Karpas-422 (cell line): ENCODE measurements around the gene ENKD1. TPM values are rescaled to one million over a fixed set of nuclear protein-coding genes. Genes with fewer than 3 reads are reported as not detected.
A peak's percentile ranks its signal among the peaks of the same experiment; 100 is the strongest.

Source experiments
- DNase-seq: peaks from one replicate; pipeline ENCODE4 v3.0.0-alpha.2; 2015
- H2AFZ ChIP-seq: fragments of 200-600 bp; sonication (generic); 2 replicates; pipeline ENCODE4 v1.6.1; 2014; ENCODE audit warnings: antibody characterized with exemption, low read length, mixed read lengths
- H3K27ac ChIP-seq: fragments of 200-600 bp; sonication (generic); 2 replicates; pipeline ENCODE4 v1.5.1; 2014; ENCODE audit warnings: mild to moderate bottlenecking, low read length, moderate library complexity
- H3K27me3 ChIP-seq: fragments of 200-600 bp; sonication (generic); 2 replicates; pipeline ENCODE4 v1.6.1; 2014; ENCODE audit warnings: low read length, mixed read lengths
- H3K36me3 ChIP-seq: fragments of 200-600 bp; sonication (generic); 2 replicates; pipeline ENCODE4 v1.6.1; 2014; ENCODE audit warnings: low read length, mixed read lengths; ENCODE audit not compliant: insufficient read depth
- H3K4me1 ChIP-seq: fragments of 200-600 bp; sonication (generic); 2 replicates; pipeline ENCODE4 v1.6.1; 2014; ENCODE audit warnings: mild to moderate bottlenecking, low read length, mixed read lengths
- H3K4me2 ChIP-seq: fragments of 200-600 bp; sonication (generic); 2 replicates; pipeline ENCODE4 v1.6.1; 2014; ENCODE audit warnings: low read length, low read depth, mild to moderate bottlenecking; ENCODE audit not compliant: poor library complexity, severe bottlenecking
- H3K4me3 ChIP-seq: fragments of 200-600 bp; sonication (generic); 2 replicates; pipeline ENCODE4 v1.5.1; 2014; ENCODE audit warnings: mild to moderate bottlenecking, antibody characterized with exemption, low read length, mixed read lengths
- H3K79me2 ChIP-seq: fragments of 200-600 bp; sonication (generic); 2 replicates; pipeline ENCODE4 v1.6.1; 2014; ENCODE audit warnings: mild to moderate bottlenecking, low read length, mixed read lengths
- H3K9ac ChIP-seq: fragments of 200-600 bp; sonication (generic); 2 replicates; pipeline ENCODE4 v1.6.0; 2014; ENCODE audit warnings: low read length
- H3K9me2 ChIP-seq: fragments of 200-600 bp; sonication (generic), shearing (Covaris generic); replicated peaks from 2 replicates; pipeline ENCODE4 v1.6.0; 2014; ENCODE audit warnings: mild to moderate bottlenecking, low read length, moderate library complexity; ENCODE audit not compliant: insufficient read depth
- H3K9me3 ChIP-seq: fragments of 300-700, 200-600 bp; sonication (generic); 2 replicates; pipeline ENCODE4 v1.6.1; 2014; ENCODE audit warnings: low read length, mixed read lengths
- H4K20me1 ChIP-seq: fragments of 200-600 bp; sonication (generic); 2 replicates; pipeline ENCODE4 v1.6.1; 2014; ENCODE audit warnings: mild to moderate bottlenecking, antibody characterized with exemption, low read length, low read depth; ENCODE audit not compliant: insufficient read depth
- total RNA-seq: library from RNA; depleted of rRNA; stranded (reverse); fragments of >200 nt; shearing (Covaris generic); gene quantifications from 2 replicates; pipeline ENCODE4 v1.2.3, GENCODE V29; 2014; ENCODE audit warnings: low replicate concordance

ENKD1 gene
- total RNA-seq, 1 experiment from 2014 or later = 8.4 TPM

DNA sequence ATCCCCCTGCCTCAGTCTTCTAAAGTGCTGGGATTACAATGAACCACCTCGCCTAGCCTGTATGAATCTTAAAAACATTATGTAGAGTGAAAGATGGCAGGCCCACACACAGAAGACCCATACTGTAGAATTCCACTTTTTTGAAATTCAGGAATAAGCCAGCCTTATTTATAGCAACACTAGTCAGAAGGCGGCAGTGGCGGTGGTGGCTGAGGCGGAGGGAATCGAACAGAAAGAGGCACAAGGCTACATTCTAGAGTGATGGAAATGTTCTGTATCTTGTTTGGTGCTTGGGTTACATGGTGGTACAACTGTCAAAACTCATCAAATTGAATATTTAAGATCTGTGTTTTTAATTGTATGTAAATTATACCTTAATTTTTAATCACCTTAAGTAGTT, 41.2 kb upstream of the ENKD1 start:
- no peaks in the 10 kb centered on the region for H3K9me3 ChIP-seq
- peaks cover 9% of the 10 kb centered on the region; the same call in 1 of the 2 replicates for H3K36me3 ChIP-seq
- H3K27me3 ChIP-seq = no peaks in the 10 kb centered on the region
- H3K79me2 ChIP-seq = peaks cover 91% of the 10 kb centered on the region
- H3K4me1 ChIP-seq = peaks cover 37% of the 10 kb centered on the region
- H3K4me3 ChIP-seq = no peak overlapping the region
- H3K9me2 ChIP-seq = no peaks in the 10 kb centered on the region
- H3K27ac ChIP-seq = peak overlapping the region; percentile 55; the same call in 1 of the 2 replicates
- H2AFZ ChIP-seq = no peak overlapping the region
- peaks cover 10% of the 10 kb centered on the region; the same call in 1 of the 2 replicates for H4K20me1 ChIP-seq
- no peak overlapping the region for H3K4me2 ChIP-seq
- H3K9ac ChIP-seq = no peak overlapping the region
- no peak for DNase-seq

DNA sequence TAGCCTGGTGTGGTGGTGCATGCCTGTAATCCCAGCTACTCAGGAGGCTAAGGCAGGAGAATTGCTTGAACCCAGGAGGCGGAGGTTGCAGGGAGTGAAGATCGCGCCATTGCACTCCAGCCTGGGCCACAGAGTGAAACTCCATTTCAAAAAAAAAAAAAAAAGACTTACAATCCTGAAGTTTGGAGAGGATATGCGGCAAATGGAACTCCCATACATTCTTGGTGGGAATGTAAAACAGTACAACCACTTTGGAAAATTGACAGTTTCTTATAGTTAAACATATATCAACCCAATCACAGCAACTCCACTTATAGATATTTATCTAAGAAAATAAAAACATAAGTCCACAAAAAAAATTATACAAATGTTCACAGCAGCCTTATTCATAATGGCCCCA, 40.7 kb upstream of the ENKD1 start:
- Histone ChIP-seq H2AFZ (no peak overlapping the region), H3K27me3 (no peaks in the 10 kb centered on the region), H3K9me2 (no peaks in the 10 kb centered on the region), H4K20me1 (peaks cover 10% of the 10 kb centered on the region; the same call in 1 of the 2 replicates), H3K36me3 (peaks cover 9% of the 10 kb centered on the region; the same call in 1 of the 2 replicates), H3K9me3 (no peaks in the 10 kb centered on the region), H3K79me2 (peaks cover 97% of the 10 kb centered on the region), H3K4me3 (no peak overlapping the region), H3K4me2 (no peak overlapping the region), H3K4me1 (peaks cover 37% of the 10 kb centered on the region), H3K9ac (no peak overlapping the region), H3K27ac (no peak overlapping the region)
- DNase-seq = no peak

DNA sequence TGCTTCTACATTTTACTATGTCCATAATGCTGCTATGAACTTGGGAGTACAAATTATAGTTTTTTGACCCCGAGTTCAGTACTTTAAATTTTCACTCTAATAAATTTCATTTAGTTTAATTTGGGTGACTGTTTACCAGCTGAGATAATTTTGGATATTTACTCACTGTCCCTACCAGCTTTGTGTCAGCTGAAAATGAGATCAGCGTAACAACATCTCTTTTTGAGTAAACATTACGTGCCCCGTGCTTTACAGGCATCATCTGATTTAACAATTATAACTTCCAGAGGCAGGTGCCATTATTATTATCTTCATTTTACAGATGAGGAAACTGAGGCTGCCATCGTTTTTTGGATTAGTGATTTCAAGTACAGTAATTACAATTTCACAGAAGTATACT, 37.6 kb upstream of the ENKD1 start:
- no peak overlapping the region for H2AFZ ChIP-seq
- H3K4me2 ChIP-seq = no peak overlapping the region
- no peaks in the 10 kb centered on the region; the same call in 1 of the 2 replicates for H3K9me3 ChIP-seq
- peaks cover 9% of the 10 kb centered on the region for H3K36me3 ChIP-seq
- DNase-seq = no peak
- no peak overlapping the region for H3K9ac ChIP-seq
- no peaks in the 10 kb centered on the region for H3K27me3 ChIP-seq
- H3K4me1 ChIP-seq = peaks cover 18% of the 10 kb centered on the region
- peaks cover 96% of the 10 kb centered on the region for H3K79me2 ChIP-seq
- no peaks in the 10 kb centered on the region for H3K9me2 ChIP-seq
- no peak overlapping the region for H3K4me3 ChIP-seq
- peaks cover 6% of the 10 kb centered on the region; the same call in 1 of the 2 replicates for H4K20me1 ChIP-seq
- no peak overlapping the region for H3K27ac ChIP-seq

DNA sequence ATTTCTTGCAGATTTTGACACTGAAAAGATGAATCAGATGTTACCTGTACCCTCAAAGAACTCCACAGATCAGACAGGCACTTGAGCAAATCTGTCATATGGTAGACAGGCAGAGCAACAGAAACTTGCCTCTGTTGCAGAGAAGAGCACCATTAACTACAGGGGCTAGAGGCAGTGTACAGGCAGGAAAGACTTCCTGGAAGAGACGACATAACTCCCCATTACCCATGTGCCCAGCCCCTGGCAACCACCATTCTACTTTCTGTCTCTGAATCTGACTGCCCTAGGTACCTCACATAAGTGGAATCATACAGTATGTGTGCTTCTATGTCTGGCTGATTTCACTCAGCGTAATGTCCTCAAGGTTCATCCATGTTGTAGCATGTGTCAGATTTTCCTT, 37.1 kb upstream of the ENKD1 start:
- Histone ChIP-seq H2AFZ (no peak overlapping the region), H3K9ac (no peak overlapping the region), H3K27me3 (no peaks in the 10 kb centered on the region), H3K4me2 (no peak overlapping the region), H3K9me3 (no peaks in the 10 kb centered on the region; the same call in 1 of the 2 replicates), H3K27ac (no peak overlapping the region), H3K4me1 (peaks cover 13% of the 10 kb centered on the region), H3K79me2 (peaks cover 96% of the 10 kb centered on the region), H3K9me2 (no peaks in the 10 kb centered on the region), H3K4me3 (no peak overlapping the region), H4K20me1 (peaks cover 5% of the 10 kb centered on the region; the same call in 1 of the 2 replicates), H3K36me3 (peaks cover 10% of the 10 kb centered on the region)
- no peak for DNase-seq

DNA sequence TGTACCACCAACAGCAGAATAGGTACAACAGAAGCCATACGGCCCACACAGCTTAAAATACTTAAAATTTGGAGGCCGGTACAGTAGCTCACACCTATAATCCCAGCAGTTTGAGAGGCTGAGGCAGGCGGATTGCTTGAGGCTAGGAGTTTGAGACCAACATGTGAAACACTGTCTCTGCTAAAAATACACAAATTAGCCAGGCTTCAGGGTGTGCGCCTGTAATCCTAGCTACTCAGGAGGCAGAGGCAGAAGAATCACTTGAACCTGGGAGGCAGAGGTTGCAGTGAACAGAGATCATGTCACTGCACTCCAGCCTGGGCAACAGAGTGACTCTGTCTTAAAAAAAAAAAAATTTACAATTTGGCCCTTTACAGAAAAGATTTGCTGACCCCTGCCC, 35.6 kb upstream of the ENKD1 start:
- H3K27me3 ChIP-seq = no peaks in the 10 kb centered on the region
- H3K4me2 ChIP-seq = no peak overlapping the region
- H3K4me3 ChIP-seq = no peak overlapping the region
- no peak overlapping the region for H3K27ac ChIP-seq
- H3K4me1 ChIP-seq = peaks cover 8% of the 10 kb centered on the region; the same call in 1 of the 2 replicates
- no peaks in the 10 kb centered on the region for H3K9me2 ChIP-seq
- H3K9ac ChIP-seq = no peak overlapping the region
- peaks cover 1% of the 10 kb centered on the region; the same call in 1 of the 2 replicates for H4K20me1 ChIP-seq
- H3K79me2 ChIP-seq = peaks cover 96% of the 10 kb centered on the region
- no peak overlapping the region for H2AFZ ChIP-seq
- no peak for DNase-seq
- no peaks in the 10 kb centered on the region; the same call in 1 of the 2 replicates for H3K9me3 ChIP-seq
- peaks cover 11% of the 10 kb centered on the region; the same call in 1 of the 2 replicates for H3K36me3 ChIP-seq

DNA sequence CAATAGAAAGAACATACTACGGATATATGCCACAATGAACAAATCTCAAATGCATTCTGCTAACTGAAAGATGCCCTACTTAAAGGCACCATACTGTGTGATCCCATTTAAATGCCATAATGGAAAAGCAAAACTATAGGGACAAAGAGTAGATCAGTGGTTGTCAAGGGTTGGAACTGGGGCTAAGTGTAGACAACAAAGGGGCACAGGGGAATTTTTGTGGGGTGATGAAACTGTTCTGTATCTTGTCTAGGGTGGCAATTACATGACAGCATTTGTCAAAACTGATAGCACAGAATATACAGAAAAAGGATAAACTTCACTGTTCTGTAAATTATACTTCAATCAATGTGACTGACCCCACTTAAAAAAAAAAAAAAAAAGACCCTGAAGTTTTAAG, 34.9 kb upstream of the ENKD1 start:
- DNase-seq = no peak
- Histone ChIP-seq H3K27me3 (no peaks in the 10 kb centered on the region), H3K9ac (no peak overlapping the region), H3K4me1 (peaks cover 4% of the 10 kb centered on the region; the same call in 1 of the 2 replicates), H3K27ac (no peak overlapping the region), H3K79me2 (peaks cover 97% of the 10 kb centered on the region), H4K20me1 (peaks cover 6% of the 10 kb centered on the region; the same call in 1 of the 2 replicates), H3K9me2 (no peaks in the 10 kb centered on the region), H2AFZ (no peak overlapping the region), H3K4me2 (no peak overlapping the region), H3K4me3 (no peak overlapping the region), H3K9me3 (no peaks in the 10 kb centered on the region; the same call in 1 of the 2 replicates), H3K36me3 (peaks cover 11% of the 10 kb centered on the region; the same call in 1 of the 2 replicates)

DNA sequence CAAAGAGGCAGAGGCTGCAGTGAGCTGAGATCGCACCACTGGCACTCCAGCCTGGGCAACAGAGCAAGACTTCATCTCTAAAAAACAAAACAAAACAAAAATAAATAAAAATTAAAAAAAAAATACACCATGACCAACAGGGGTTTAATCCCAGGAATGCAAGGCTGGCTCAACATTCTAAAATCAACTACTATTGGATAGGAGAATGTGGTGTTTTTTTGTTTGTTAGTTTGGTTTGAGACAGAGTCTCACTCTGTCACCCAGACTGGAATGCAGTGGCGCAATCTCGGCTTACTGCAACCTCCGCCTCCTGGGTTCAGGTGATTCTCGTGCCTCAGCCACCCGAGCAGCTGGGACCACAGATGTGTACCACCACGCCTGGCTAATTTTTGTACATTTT, 32.7 kb upstream of the ENKD1 start:
- Histone ChIP-seq H3K27me3 (no peaks in the 10 kb centered on the region), H3K9me3 (no peaks in the 10 kb centered on the region; the same call in 1 of the 2 replicates), H4K20me1 (0 out of 2 replicates have a peak, but pooled peaks cover 6% of the 10 kb centered on the region), H3K36me3 (peaks cover 9% of the 10 kb centered on the region; the same call in 1 of the 2 replicates), H2AFZ (no peak overlapping the region), H3K27ac (no peak overlapping the region), H3K9ac (no peak overlapping the region), H3K79me2 (peaks cover 97% of the 10 kb centered on the region), H3K4me1 (no peaks in the 10 kb centered on the region), H3K4me2 (no peak overlapping the region), H3K4me3 (no peak overlapping the region), H3K9me2 (no peaks in the 10 kb centered on the region)
- DNase-seq = no peak

DNA sequence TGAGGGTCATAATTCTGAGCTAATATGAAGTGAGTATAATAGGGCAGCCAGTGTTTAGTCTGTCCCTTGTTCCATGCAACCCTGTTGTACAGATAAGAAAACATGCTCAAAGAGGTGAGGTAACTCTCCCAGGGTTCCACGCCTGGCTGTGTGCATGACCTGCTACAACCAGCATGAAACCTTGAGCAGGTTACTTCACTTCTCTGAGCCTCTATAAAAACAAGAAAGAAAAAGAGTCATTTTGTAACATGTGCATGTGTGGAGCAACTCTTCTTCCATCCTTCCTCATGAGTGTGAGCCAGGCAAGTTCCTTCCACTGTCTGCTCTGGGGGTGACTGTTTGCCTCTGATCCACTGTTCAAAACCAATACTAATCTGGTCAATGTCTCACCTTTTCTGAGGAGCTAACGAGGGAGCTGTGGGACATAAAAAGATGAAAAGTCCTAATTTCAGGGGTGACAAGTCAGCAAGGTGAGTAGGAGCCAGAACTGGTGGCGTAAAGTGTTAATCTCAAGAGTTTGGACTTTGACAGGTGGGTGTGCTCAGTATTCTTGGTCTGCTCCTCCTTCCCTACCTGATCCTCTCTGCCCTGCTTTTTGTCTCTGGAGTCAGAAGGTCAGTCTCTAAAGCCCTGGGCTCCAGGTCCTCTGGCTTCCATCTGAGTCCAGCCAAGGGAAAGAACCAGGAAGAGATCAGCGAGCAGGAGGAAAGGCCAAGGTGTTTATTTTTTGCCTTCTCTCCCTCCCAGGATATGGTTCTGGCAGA, 31.1 kb upstream of the ENKD1 start:
- no peaks in the 10 kb centered on the region; the same call in 1 of the 2 replicates for H3K9me3 ChIP-seq
- H3K27ac ChIP-seq = no peak overlapping the region
- H3K4me2 ChIP-seq = no peak overlapping the region
- H3K4me3 ChIP-seq = no peak overlapping the region
- DNase-seq = no peak
- H4K20me1 ChIP-seq = 0 out of 2 replicates have a peak, but pooled peaks cover 6% of the 10 kb centered on the region
- peaks cover 9% of the 10 kb centered on the region for H3K4me1 ChIP-seq
- H3K27me3 ChIP-seq = no peaks in the 10 kb centered on the region
- peaks cover 9% of the 10 kb centered on the region; the same call in 1 of the 2 replicates for H3K36me3 ChIP-seq
- H3K9ac ChIP-seq = no peak overlapping the region
- no peaks in the 10 kb centered on the region for H3K9me2 ChIP-seq
- no peak overlapping the region for H2AFZ ChIP-seq
- peaks cover 96% of the 10 kb centered on the region for H3K79me2 ChIP-seq
